ENCODE results near the gene TUBGCP2. TPM values are rescaled to one million over a fixed set of nuclear protein-coding genes. Genes with fewer than 3 reads are reported as not detected.

Gene TUBGCP2
- total and polyA plus RNA-seq, 3 donors from 2014 or later, result 76.0 to 101 (median 84.3) TPM

GRCh38 chr10:133349160-133349568, 40.5 kb upstream of the TUBGCP2 start:
- no peak for DNase-seq
- Histone ChIP-seq H3K4me1 (no peaks in the 10 kb centered on the region), H3K9me3 (no peaks in the 10 kb centered on the region), H3K4me3 (no peak overlapping the region), H3K36me3 (ENCODE audit: low read depth, missing control alignments) (no peaks in the 10 kb centered on the region), H3K27me3 (no peaks in the 10 kb centered on the region), H3K27ac (no peak overlapping the region)
- 86 to 93% methylated on average over 8 of the region's 8 CpGs for WGBS, 2 donors
- intact Hi-C loops (cut with DNase I; ENCODE audit: low total_unique reads), result no loop called here
- TF ChIP-seq POLR2A (IDR thresholded peaks at IDR 0.05), result no peak
- TF ChIP-seq CTCF (IDR thresholded peaks at IDR 0.05), result no peak

- DNase-seq, result no peak
- no peak overlapping the region for H3K4me3 ChIP-seq
- no peak overlapping the region for H3K27ac ChIP-seq
- H3K27me3 ChIP-seq, result no peaks in the 10 kb centered on the region
- no peaks in the 10 kb centered on the region for H3K9me3 ChIP-seq
- intact Hi-C loops (cut with DNase I; ENCODE audit: low total_unique reads), result no loop called here
- TF ChIP-seq CTCF (IDR thresholded peaks at IDR 0.05) (no peak), POLR2A (IDR thresholded peaks at IDR 0.05) (no peak)
- H3K4me1 ChIP-seq, result no peaks in the 10 kb centered on the region
- no peaks in the 10 kb centered on the region for H3K36me3 ChIP-seq (ENCODE audit: low read depth, missing control alignments)
- 63 to 73% methylated on average over 9 to 16 of the region's 16 CpGs for WGBS, 2 donors
Observed at GRCh38 chr10:133347710-133348517, 39.2 kb upstream of the TUBGCP2 start.

GRCh38 chr10:133346413-133346812, 37.7 kb upstream of the TUBGCP2 start:
- no peaks in the 10 kb centered on the region for H3K27me3 ChIP-seq
- 62 to 73% methylated on average over 11 of the region's 11 CpGs for WGBS, 2 donors
- no peaks in the 10 kb centered on the region for H3K9me3 ChIP-seq
- intact Hi-C loops (cut with DNase I; ENCODE audit: low total_unique reads), result no loop called here
- no peak for DNase-seq
- no peaks in the 10 kb centered on the region for H3K36me3 ChIP-seq (ENCODE audit: low read depth, missing control alignments)
- H3K27ac ChIP-seq, result no peak overlapping the region
- TF ChIP-seq POLR2A (IDR thresholded peaks at IDR 0.05) (no peak), CTCF (IDR thresholded peaks at IDR 0.05) (no peak)
- H3K4me1 ChIP-seq, result no peaks in the 10 kb centered on the region
- no peak overlapping the region for H3K4me3 ChIP-seq

GRCh38 chr10:133344236-133344635, 35.6 kb upstream of the TUBGCP2 start:
- Histone ChIP-seq H3K27me3 (no peaks in the 10 kb centered on the region), H3K4me1 (no peaks in the 10 kb centered on the region), H3K9me3 (no peaks in the 10 kb centered on the region), H3K27ac (no peak overlapping the region), H3K36me3 (ENCODE audit: low read depth, missing control alignments) (no peaks in the 10 kb centered on the region), H3K4me3 (no peak overlapping the region)
- no peak for TF ChIP-seq POLR2A (IDR thresholded peaks at IDR 0.05)
- no peak for TF ChIP-seq CTCF (IDR thresholded peaks at IDR 0.05)
- 75 to 76% methylated on average over 5 of the region's 5 CpGs for WGBS, 2 donors
- intact Hi-C loops (cut with DNase I; ENCODE audit: low total_unique reads), result no loop called here
- DNase-seq, result no peak

GRCh38 chr10:133343558-133343957, 34.9 kb upstream of the TUBGCP2 start:
- no peaks in the 10 kb centered on the region for H3K36me3 ChIP-seq (ENCODE audit: low read depth, missing control alignments)
- DNase-seq, result no peak
- H3K4me1 ChIP-seq, result no peaks in the 10 kb centered on the region
- no peak overlapping the region for H3K4me3 ChIP-seq
- H3K9me3 ChIP-seq, result no peaks in the 10 kb centered on the region
- TF ChIP-seq CTCF (IDR thresholded peaks at IDR 0.05), result no peak
- no peak for TF ChIP-seq POLR2A (IDR thresholded peaks at IDR 0.05)
- H3K27me3 ChIP-seq, result no peaks in the 10 kb centered on the region
- WGBS, 2 donors, result 52 to 61% methylated on average over 9 of the region's 9 CpGs
- intact Hi-C loops (cut with DNase I; ENCODE audit: low total_unique reads), result no loop called here
- H3K27ac ChIP-seq, result no peak overlapping the region

Measured in testis (tissue), 3 donors.